ENCODE measurements around the gene MAGEF1.
"Not testable (repeated sequence)": the region's sequence is repeated elsewhere in the genome, so short reads cannot be mapped to it uniquely, and the experiment has no call there.

The MAGEF1 gene

GRCh38 chr3:184742676-184743135, 30.8 kb upstream of the MAGEF1 start:
- no peak for DNase-seq (ENCODE audit: low read depth in 2 of 2)

DNA sequence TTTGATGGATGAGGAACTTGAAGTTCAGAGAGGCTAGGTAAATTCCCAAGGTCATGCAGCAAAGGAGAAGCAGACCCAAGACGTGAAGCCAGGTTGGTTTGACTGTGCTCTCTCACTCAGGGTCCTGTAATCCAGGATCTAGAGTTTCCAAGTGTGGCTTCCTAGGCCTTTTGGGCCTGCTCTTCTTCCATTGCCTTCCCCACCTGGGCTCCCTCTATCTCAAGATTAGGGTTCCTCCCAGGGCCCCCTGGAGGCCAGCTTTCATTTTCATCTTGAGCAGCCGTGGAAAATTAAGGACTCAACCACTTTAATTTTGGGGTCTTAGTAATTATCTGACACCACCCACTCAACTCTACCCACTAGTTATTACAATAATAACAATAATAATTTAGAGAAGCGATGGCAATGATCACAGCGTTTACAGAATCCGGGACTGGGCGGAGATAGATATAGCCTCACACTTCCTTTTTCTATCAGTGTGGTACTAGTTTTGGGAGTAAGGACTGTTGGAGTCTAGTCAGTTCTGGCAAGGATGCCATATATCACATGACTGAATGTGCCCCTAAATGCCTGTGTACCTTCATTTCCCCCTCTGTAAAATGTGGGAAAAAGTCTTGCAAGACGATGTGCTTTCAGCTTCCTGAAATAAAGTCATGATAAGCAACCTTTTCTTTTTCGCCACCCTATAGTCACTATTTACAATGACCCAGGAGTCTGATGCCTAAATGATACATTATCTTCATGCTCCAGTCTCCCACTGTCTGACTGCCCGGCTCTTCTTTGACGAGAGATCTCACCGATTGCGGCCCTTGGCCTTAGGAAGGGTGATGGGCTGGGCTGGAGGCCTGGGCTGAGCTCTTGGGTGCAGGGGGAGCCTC, 30.2 kb upstream of the MAGEF1 start:
- no peak for DNase-seq (ENCODE audit: low read depth in 2 of 2)

DNA sequence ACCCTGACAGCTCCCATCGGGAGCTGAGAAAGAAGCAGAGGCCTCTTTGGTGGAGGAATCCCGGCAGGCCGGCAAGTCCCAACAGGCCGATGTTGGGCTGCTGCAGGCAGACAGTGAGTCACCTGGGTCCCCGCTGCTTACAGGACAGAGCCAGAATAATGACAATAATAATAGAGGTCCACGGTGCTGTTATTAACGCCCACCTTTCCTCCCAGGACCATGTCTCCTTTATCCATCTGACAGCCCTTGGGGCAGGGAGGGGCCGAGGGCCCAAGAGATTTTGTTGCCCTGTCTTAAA, 29.3 kb upstream of the MAGEF1 start:
- DNase-seq (ENCODE audit: low read depth in 2 of 2) = no peak

DNA sequence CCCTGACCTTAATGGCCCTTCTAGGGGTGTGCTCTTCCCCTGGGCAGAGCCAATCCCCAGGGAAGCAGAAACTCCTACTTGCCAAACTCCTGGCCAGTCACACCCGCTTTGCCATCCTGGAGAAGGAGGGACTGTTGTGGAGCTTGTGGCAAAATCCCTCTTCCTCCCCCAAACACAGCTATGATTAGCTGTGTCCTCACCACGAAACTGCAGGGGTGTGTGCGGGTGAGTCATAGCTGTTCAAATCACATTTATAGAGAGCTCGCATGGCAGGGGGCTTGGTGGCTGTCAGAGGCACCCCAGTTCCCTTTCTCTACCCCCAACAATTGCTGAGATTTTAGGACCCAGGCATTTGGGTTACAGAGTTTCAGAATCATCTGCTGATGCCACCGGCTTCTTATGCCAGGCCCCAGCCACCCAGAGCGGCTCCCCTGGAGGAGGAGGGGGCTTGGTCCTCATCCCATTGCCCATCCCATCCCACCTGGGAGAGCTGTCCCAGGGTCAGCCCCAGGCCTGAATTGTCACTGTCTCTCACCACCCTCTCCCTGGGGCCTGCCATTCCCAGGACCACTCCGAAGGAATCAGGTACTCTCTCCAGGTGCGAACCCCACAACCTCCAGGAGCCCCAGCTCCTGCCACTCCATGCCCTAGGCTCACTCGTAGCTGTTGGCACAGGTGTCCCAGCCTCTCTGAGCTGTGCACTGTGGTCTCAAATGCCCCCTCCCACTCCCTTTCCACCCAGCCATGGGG, 28.8 kb upstream of the MAGEF1 start:
- no peak for DNase-seq (ENCODE audit: low read depth in 2 of 2)

DNA sequence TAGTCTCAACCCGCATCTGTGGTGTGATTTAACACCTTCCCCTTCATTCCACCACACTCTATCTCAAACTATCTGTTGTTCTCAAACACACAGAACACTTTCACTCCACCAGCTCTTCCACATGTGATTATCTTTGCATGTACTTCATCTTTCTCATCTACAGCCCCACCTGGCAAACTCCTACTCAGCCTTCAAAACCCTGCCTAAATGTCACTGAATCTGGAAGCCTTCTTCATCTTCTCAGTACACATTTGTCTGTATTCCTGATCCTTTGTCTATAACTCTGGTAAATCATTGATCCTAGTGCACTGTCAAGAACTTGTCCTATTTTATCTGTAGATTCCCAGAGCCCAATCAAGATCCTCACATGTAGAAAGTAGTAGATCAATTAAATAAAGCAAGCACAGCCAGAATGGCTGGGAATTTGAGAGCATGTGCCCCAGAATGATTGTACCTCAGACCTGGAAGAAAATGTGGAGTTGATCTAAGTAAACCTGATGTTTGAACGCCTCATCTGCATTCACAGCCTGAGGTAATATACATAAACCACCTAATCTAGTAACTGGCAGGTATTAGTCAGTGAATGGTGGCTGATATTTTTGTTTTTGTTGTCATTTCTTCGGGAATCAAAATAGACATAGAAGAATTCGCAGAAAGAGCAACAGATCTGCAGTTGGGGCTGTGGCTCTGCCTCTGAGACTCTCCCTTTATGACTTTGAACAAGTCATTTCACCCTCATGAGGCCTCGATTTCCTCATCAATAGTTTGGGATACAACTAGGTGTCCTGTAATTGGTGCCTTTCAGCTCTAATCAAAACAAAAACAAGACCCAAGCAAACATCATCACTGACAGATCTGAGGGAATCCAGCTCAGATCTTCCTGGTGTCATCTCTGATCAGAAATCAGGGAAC, 28.0 kb upstream of the MAGEF1 start:
- DNase-seq (ENCODE audit: low read depth in 2 of 2) = no peak

- no peak for DNase-seq (ENCODE audit: low read depth in 2 of 2)
Measured at GRCh38 chr3:184738982-184739381, 27.1 kb upstream of the MAGEF1 start.

- no peak for DNase-seq (ENCODE audit: low read depth in 2 of 2)
Measured at GRCh38 chr3:184738506-184738890, 26.6 kb upstream of the MAGEF1 start.

DNA sequence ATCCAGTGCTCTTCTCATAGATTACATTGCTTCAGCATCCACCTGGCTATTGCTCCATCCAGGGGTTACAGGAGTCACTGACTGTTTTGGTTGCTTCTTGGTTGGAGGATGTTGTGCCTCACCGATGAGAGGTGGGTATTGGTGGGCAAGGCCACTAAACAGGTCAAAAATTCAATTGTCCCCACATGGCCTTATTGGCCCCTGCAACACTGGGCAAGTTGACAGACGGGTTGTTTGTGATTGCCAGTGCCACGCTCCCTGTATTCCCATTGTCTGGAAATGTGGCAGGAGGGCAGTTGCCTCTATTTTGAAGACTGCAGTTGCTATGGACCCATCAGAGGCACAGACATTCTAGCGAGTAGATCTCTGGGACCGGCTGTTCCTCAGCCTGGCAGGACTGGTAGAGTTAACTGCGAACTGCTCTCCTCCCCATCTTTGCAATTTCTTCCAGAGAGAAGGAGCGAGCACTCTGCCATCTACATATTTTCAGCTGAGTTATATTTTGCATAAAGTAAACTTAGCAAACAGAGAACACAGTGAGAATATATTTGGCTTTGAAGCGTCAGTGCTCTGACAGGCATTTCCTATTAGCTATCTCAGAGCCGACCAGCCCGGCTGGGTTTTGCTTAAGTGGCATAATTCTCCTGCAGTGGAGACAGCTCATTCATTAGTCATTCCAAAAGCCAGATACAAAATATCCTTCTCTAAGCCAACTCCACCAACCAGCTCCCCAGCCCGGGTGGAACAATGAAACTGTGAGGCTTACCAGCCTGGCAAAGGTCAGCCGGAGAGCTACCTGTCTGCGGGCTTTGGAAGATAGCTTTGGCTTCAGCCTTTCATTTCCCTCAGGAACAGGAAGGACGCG, 26.0 kb upstream of the MAGEF1 start:
- no peak for DNase-seq (ENCODE audit: low read depth in 2 of 2)

DNA sequence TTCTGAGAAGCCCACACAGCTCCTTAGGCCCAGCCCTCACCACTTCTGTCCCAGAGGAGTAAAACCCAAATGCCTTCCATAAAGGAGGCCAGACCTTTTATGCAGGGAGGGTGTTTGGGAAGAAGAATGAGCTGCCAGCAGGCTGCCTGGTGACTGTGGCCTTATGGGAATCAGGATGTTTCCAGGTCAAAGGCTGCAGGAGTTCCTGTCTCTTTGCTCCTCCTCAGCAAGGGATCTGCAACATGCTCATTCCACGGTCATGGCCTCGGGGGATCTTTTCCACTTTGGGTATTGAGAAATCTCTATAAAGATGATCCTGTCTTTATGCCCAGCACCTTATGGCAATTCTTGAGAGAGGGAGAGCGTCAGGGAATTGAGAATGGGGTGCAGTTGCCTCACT, 25.2 kb upstream of the MAGEF1 start:
- no peak for DNase-seq (ENCODE audit: low read depth in 2 of 2)

DNA sequence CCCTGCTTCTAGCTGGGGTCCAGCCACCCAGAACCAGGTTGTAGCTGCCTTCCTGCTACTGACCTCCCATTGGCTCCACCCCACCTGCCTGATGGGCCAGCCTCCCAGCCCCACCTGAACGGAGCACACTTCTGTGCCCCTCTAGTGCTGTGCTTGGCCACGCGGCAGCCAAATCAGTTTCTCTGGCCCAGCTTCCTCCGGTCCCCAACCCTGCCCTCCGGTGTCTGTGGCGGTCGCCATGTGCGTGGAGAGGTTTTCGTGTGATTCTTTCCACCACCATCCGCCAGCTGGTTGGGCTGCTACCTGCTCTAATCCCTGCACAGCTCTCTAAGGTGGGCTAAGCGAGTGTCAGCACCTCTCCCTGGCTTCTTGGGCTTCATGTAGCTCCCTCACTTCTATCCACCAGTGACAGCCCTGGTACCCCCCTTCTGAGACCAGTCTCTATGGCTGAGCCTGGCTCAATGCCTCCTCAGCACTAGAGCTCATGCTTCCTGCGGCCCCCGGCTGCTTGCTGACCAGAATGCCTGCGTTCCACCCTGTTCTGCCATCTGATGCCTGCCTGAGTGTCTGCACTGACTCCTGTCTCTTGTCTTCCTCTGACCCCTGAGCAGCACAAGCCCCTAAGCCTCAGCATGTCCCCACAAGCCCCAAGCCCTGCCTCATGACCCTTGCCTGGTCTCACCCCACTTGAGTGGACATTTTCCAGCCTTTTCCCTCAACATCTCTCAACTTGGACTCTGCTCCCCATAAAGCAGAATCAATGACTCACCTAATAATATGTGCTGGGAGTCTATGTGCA, 23.2 kb upstream of the MAGEF1 start:
- DNase-seq (ENCODE audit: low read depth in 2 of 2) = no peak

DNA sequence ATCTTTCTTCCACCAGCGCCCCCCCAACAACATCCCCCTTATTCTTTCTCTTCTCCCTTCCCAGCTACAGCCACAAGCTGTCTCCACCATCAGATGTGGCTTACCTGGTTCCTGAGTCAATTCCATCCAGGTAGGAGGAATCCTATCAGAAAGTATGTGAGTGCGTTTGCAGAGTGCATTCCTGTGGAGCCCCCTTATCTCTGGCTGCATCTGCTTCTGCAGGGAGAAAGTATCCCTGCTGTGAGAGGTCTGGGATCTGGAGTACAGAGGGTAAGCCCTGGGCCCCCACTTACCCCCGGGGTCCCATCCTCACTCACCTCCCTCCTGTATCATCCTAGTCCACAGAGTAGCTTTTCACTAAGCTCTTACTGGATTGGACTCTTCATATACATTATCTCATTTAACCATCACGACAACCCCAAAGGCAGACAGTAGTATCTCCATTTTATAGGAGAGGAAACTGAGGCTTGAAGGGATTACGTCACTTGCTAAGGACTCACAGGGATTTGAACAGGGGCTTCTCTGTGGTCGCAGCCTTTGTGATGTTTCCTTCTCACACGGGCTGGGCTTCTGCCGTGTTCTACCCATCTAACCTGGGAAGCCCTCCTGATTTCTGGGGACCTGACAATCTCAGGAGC, 22.2 kb upstream of the MAGEF1 start:
- no peak for DNase-seq (ENCODE audit: low read depth in 2 of 2)

GRCh38 chr3:184733181-184733580, 21.3 kb upstream of the MAGEF1 start:
- no peak for DNase-seq (ENCODE audit: low read depth in 2 of 2)

DNA sequence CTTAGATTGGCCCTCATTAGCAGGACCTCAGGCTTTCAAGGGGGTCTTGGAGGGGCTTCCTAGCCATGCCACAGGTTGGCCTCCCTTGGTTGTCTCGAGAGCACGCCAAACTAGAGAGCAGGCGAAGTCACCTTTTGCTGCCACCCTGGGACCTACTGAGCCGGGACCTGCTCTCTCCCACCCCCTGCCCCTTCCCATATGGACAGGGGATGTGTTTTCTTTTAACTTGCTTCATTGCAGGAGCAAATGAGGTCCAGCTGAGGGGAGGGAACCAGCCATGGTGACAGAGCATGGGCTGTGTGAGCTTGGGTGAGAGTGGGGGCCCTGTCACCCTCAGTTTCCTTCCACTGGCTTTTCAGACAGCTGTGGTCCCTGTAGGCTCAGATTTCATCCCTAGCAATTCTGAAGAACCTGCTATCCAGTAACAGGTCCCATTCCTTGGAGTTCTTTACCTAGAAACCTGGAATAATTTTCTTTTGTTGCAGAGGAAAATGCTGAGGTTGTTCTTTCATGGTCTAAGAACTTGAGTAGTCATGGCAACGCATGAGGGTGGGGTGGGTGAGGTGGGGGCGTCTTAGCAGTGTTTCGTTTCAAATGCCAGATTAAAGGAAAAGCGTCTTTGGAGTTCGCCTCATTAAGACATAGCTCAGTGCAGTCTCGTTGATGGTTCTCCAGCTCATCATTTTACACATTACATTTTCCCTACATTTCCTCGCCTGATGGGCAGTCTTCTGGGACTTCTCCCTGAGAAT, 20.1 kb upstream of the MAGEF1 start:
- no peak for DNase-seq (ENCODE audit: low read depth in 2 of 2)

DNA sequence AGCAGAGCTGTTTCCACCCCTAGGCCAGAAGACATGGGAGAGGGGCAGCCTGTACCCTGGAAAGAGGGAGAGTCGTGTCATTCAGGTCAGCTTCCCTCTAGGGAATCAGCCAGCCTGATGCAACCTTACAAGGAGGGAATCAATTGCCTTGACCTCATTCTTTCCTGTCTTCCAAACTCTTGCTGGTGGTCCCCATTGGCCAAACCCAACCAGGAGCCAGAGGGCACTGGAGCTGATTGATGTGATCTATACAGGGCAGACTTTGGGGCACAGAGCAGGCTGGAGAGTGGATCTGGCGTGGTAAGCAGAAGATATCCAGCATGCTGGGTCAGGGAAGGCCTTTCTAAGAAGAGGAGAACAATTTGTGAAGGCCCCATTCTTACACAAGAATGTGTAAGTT, 19.1 kb upstream of the MAGEF1 start:
- no peak for DNase-seq (ENCODE audit: low read depth in 2 of 2)

GRCh38 chr3:184729154-184729553, 17.3 kb upstream of the MAGEF1 start:
- not testable (repeated sequence) for DNase-seq (ENCODE audit: low read depth in 2 of 2)

- DNase-seq (ENCODE audit: low read depth in 2 of 2) = no peak
Measured at GRCh38 chr3:184728010-184728527, 16.2 kb upstream of the MAGEF1 start.

- no peak for DNase-seq (ENCODE audit: low read depth in 2 of 2)
Measured at GRCh38 chr3:184727357-184728009, 15.6 kb upstream of the MAGEF1 start.

DNA sequence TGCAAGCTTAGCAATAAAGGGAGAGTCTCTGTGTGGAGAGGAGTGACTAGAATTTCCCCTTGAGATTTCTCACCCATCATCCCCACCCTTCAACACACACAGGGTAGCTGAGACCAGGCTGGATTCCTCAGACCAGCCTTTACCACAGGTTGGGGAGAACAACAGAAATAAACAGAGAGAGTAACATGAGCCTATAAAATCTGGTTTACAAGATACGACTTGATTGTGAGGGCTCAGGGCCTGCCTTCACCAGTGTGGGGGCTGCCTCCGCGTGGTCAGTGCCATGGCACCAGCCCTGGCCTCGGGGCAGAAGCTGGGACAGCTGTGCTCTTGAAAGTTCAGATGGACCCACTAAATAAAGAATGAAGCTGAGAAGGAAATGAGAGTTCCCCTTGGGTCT, 14.6 kb upstream of the MAGEF1 start:
- no peak for DNase-seq (ENCODE audit: low read depth in 2 of 2)

Data from stimulated activated CD4-positive, alpha-beta T cell treated with anti-CD3 and anti-CD28 coated beads, Interleukin-1b, Interleukin-23, amount 100 ng/mL, for 1 hour (primary cell).